ENCODE measurements around the gene LASP1. TPM values are rescaled to one million over a fixed set of nuclear protein-coding genes. Genes with fewer than 3 reads are reported as not detected.

LASP1 gene
- total and polyA plus RNA-seq, 2 experiments from 2014 or later: 48.7 to 173 TPM

DNA sequence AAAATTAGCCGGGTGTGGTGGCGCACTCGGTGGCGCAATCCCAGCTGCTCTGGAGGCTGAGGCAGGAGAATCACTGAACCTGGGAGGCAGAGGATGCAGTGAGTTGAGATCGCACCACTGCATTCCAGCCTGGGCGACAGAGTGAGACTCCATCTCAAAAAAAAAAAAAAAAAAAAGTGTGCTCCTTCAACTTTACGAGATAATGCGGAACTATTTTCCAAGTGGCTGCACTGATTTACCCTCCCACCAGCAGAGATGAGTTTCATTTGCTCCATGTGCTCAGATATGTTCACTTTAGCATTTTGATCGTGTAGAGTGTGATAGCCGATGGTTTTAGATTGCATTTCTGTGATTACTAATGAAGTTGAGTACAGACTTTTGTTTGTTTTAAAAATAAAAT lies 35.5 kb downstream of the LASP1 start:
- Histone ChIP-seq H2AFZ (no peak overlapping the region), H3K79me2 (replicated peaks; ENCODE audit: insufficient read depth) (peaks cover 42% of the 10 kb centered on the region), H3K4me3 (no peak overlapping the region), H3F3A (replicated peaks; ENCODE audit: low read depth) (0 out of 2 replicates have a peak, but pooled peaks cover 10% of the 10 kb centered on the region), H3K27ac (ENCODE audit: low read depth) (no peak overlapping the region), H3K4me2 (no peak overlapping the region), H3K27me3 (ENCODE audit: insufficient read depth) (no peaks in the 10 kb centered on the region), H4K20me1 (replicated peaks; ENCODE audit: insufficient read depth) (peaks cover 36% of the 10 kb centered on the region), H3K4me1 (ENCODE audit: insufficient read depth) (peaks cover 22% of the 10 kb centered on the region; the same call in 1 of the 2 replicates), H3K9me2 (ENCODE audit: insufficient read depth) (no peaks in the 10 kb centered on the region), H3K36me3 (ENCODE audit: insufficient read depth) (no peaks in the 10 kb centered on the region)
- Mint-ChIP-seq H3K4me1 (peaks cover 25% of the 10 kb centered on the region), H3K4me3 (no peak overlapping the region), H3K36me3 (ENCODE audit: low read depth) (peaks cover 34% of the 10 kb centered on the region), H3K27me3 (ENCODE audit: insufficient read depth, low read depth, poor library complexity) (peaks cover 4% of the 10 kb centered on the region), H3K9me3 (no peaks in the 10 kb centered on the region), H3K27ac (no peak overlapping the region)
- TF ChIP-seq STAT1 (IDR thresholded peaks at IDR 0.05; ENCODE audit: unreplicated experiment) (no peak), ZNF114 (CRISPR knock-in tag; IDR thresholded peaks at IDR 0.05) (no peak), CREB1 (CRISPR knock-in tag; IDR thresholded peaks at IDR 0.05; ENCODE audit: low read depth) (no peak), POLR2AphosphoS5 (IDR thresholded peaks at IDR 0.05; ENCODE audit: low read depth) (no peak), ETS1 (IDR thresholded peaks at IDR 0.05) (no peak), NANOG (IDR thresholded peaks at IDR 0.05; ENCODE audit: borderline replicate concordance) (no peak), EZH2 (IDR thresholded peaks at IDR 0.05; ENCODE audit: low read depth, unreplicated experiment) (no peak), ZNF462 (CRISPR knock-in tag; IDR thresholded peaks at IDR 0.05) (no peak), EZH2phosphoT487 (IDR thresholded peaks at IDR 0.05; ENCODE audit: unreplicated experiment) (no peak), ZNF331 (CRISPR knock-in tag; IDR thresholded peaks at IDR 0.05; ENCODE audit: low read depth) (no peak)
- ATAC-seq (no peak), DNase-seq (ENCODE audit: low spot score) (no peak)

Measured in GM23338 (cell line).